HEK293 (cell line): ENCODE measurements around the gene MYL12A.

Source experiments
- CTCF ChIA-PET: fragments of 350-600 bp; formaldehyde crosslinking; extraction: SDS; loops from one replicate; lab custom pipeline; 2021; ENCODE audit warnings: antibody characterized with exemption; lab: Yijun Ruan, JAX
- POLR2A ChIA-PET: fragments of 300-600 bp; formaldehyde crosslinking; extraction: SDS; loops from one replicate; lab custom pipeline; 2020; ENCODE audit warnings: antibody characterized with exemption, inconsistent platforms; lab: Yijun Ruan, JAX
- H3K27ac ChIP-seq: fragments of 200-500 bp; sonication (Bioruptor generic); 2 replicates; pipeline ENCODE4 v1.5.1; 2014; ENCODE audit warnings: low read depth, low read length, control low read depth, inconsistent platforms; ENCODE audit errors: extremely low read depth
- H3K36me3 ChIP-seq, 2 experiments: fragments of 200-500 bp in 1 of 2; sonication (Bioruptor generic) in 1 of 2; 1 replicate in 1 of 2; 2 replicates in 1 of 2; pipeline ENCODE4 v1.5.1; 2014 to 2017; ENCODE audit warnings: inconsistent platforms in 2 of 2, low read length in 2 of 2; ENCODE audit not compliant: control insufficient read depth in 2 of 2, insufficient read depth in 1 of 2
- H3K4me1 ChIP-seq: fragments of 200-500 bp; sonication (Bioruptor generic); 2 replicates; pipeline ENCODE4 v1.5.1; 2014; ENCODE audit warnings: mild to moderate bottlenecking, low read length, inconsistent platforms; ENCODE audit not compliant: control insufficient read depth, insufficient read depth
- H3K4me3 ChIP-seq: 2 replicates; pipeline ENCODE4 v1.5.1; 2011; ENCODE audit warnings: low read depth, mild to moderate bottlenecking, control low read depth, low read length, moderate library complexity
- H3K9me3 ChIP-seq: fragments of 200-500 bp; sonication (Bioruptor generic); 2 replicates; pipeline ENCODE4 v1.5.1; 2014; ENCODE audit warnings: low read depth, low read length, inconsistent platforms; ENCODE audit not compliant: control insufficient read depth, insufficient read depth
- GLI2 ChIP-seq: fragments of 450-650 bp; formaldehyde crosslinking; IDR thresholded peaks from 2 replicates; pipeline ENCODE4; 2017; ENCODE audit warnings: missing biosample characterization, missing genetic modification characterization, low read depth, borderline replicate concordance
- KLF9 ChIP-seq: fragments of 450-650 bp; formaldehyde crosslinking; IDR thresholded peaks from 2 replicates; pipeline ENCODE4 v1.5.1; 2016; ENCODE audit warnings: missing biosample characterization, missing genetic modification characterization, low read depth
- MYNN ChIP-seq: fragments of 450-650 bp; formaldehyde crosslinking; IDR thresholded peaks from 2 replicates; pipeline ENCODE4 v1.5.1; 2016; ENCODE audit warnings: missing biosample characterization, missing genetic modification characterization, borderline replicate concordance
- OVOL3 ChIP-seq: fragments of 450-650 bp; formaldehyde crosslinking; IDR thresholded peaks from 2 replicates; pipeline ENCODE4 v1.5.1; 2016; ENCODE audit warnings: missing biosample characterization, missing genetic modification characterization
- REPIN1 ChIP-seq: fragments of 450-650 bp; formaldehyde crosslinking; IDR thresholded peaks from 2 replicates; pipeline ENCODE4 v1.5.1; 2017; ENCODE audit warnings: missing biosample characterization, missing genetic modification characterization, low read depth
- ZBTB1 ChIP-seq: fragments of 450-650 bp; formaldehyde crosslinking; IDR thresholded peaks from 2 replicates; pipeline ENCODE4 v1.5.1; 2016; ENCODE audit warnings: missing biosample characterization, missing genetic modification characterization
- ZNF169 ChIP-seq: fragments of 450-650 bp; formaldehyde crosslinking; IDR thresholded peaks from 2 replicates; pipeline ENCODE4 v1.5.1; 2016; ENCODE audit warnings: missing biosample characterization, missing genetic modification characterization
- ZNF404 ChIP-seq: fragments of 450-650 bp; formaldehyde crosslinking; IDR thresholded peaks from 2 replicates; pipeline ENCODE4 v1.5.1; 2017; ENCODE audit warnings: missing biosample characterization, missing genetic modification characterization
- ZNF501 ChIP-seq: fragments of 450-650 bp; formaldehyde crosslinking; IDR thresholded peaks from 2 replicates; pipeline ENCODE4 v1.5.1; 2016; ENCODE audit warnings: missing biosample characterization, missing genetic modification characterization
- ZNF560 ChIP-seq: fragments of 450-650 bp; formaldehyde crosslinking; IDR thresholded peaks from 2 replicates; pipeline ENCODE4 v1.5.1; 2017; ENCODE audit warnings: missing biosample characterization, missing genetic modification characterization, borderline replicate concordance
- ZNF624 ChIP-seq: fragments of 450-650 bp; formaldehyde crosslinking; IDR thresholded peaks from 2 replicates; pipeline ENCODE4 v1.5.1; 2017; ENCODE audit warnings: missing biosample characterization, missing genetic modification characterization
- ZNF76 ChIP-seq: fragments of 450-650 bp; formaldehyde crosslinking; IDR thresholded peaks from 2 replicates; pipeline ENCODE4; 2016; ENCODE audit warnings: low read depth, missing biosample characterization, missing genetic modification characterization, borderline replicate concordance
- ZNF777 ChIP-seq: fragments of 450-650 bp; formaldehyde crosslinking; IDR thresholded peaks from 2 replicates; pipeline ENCODE4 v1.5.1; 2017; ENCODE audit warnings: missing biosample characterization, missing genetic modification characterization, borderline replicate concordance
- ZSCAN16 ChIP-seq: fragments of 450-650 bp; formaldehyde crosslinking; IDR thresholded peaks from 2 replicates; pipeline ENCODE4 v1.5.1; 2016; ENCODE audit warnings: missing biosample characterization, missing genetic modification characterization
- ZSCAN30 ChIP-seq: fragments of 450-650 bp; IDR thresholded peaks from 2 replicates; pipeline ENCODE4 v1.5.1; 2018; ENCODE audit warnings: missing biosample characterization, mild to moderate bottlenecking, missing genetic modification characterization, moderate library complexity
- TF ChIP-seq, protein P1 (sequence below): fragments of 450-650 bp; formaldehyde crosslinking; IDR thresholded peaks from 2 replicates; pipeline ENCODE4 v1.5.0; 2017; ENCODE audit warnings: missing biosample characterization, missing genetic modification characterization, borderline replicate concordance
- TF ChIP-seq, protein P2 (sequence below): fragments of 450-650 bp; formaldehyde crosslinking; IDR thresholded peaks from 2 replicates; pipeline ENCODE4 v1.5.1; 2016; ENCODE audit warnings: missing biosample characterization, missing genetic modification characterization

Gene MYL12A

DNA sequence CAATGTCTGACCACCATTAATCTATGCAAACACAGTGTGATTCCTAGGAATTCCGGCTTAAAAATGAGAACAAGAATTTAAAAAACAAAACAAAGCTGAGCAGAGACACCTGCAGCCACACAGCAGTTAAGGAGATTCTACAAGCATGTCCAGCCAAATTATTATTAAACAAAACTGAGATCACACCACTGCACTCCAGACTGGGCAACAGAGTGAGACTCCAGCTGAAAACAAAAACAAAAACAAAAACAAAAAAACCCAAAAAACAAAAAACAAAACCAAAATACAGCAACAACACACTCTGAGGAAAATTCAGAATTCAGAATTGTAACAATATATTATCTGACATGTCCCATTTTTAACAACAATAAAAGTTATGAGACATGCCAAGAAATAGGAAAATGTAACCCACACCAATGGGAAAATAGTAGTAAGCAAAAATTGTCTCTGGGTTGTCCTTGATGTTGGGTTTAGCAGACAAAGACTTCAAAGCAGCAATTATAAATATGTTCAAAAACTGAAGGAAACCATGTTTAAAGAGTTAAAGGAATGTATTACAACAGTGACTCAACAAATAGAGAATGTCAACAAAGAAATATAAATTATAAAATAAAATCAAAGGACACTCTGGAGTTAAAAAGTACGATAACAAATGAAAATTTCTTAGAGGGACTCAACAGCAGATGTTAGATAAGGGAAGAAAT, 47.5 kb upstream of the MYL12A start:
- H3K9me3 ChIP-seq = no peaks in the 10 kb centered on the region
- no peak for TF ChIP-seq ZNF501 (tag by site-specific recombination)
- TF ChIP-seq ZSCAN16 = no peak
- TF ChIP-seq ZBTB1 (tag by site-specific recombination) = no peak
- no peaks in the 10 kb centered on the region for H3K4me1 ChIP-seq
- CTCF ChIA-PET = interaction anchor here (0.6 to 1.3 kb wide), 6 partner anchors 19 to 269 kb away, joined by 3 to 4 read pairs (median 3); no protein-coding TSS in a partner anchor
- no peaks in the 10 kb centered on the region for H3K36me3 ChIP-seq
- H3K4me3 ChIP-seq = no peak overlapping the region
- POLR2A ChIA-PET = no interaction called here
- H3K27ac ChIP-seq = no peak overlapping the region

DNA sequence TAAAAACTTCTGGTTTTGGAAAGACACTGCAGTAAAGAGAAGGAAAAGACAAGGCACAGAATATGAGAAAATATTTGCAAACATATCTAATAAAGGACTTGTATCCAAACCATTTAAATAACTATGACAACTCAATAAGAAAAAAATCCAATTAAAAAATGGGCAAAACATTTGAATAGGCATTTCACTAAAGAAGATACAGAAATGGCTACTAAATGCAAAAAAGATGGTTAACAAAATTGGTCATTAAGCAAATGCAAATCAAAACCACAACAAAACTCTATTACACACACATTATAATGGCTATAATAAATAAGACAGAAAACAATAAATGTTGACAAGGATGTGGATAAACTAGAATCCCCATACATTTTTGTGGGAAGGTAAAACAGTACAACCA, 42.4 kb upstream of the MYL12A start:
- ChIA-PET POLR2A (no interaction called here), CTCF (interaction anchor here (1.0 kb wide), 1 partner anchor 54 kb away, joined by 3 read pairs; no protein-coding TSS in a partner anchor)
- no peaks in the 10 kb centered on the region for H3K4me1 ChIP-seq
- no peak overlapping the region for H3K27ac ChIP-seq
- H3K9me3 ChIP-seq = no peaks in the 10 kb centered on the region
- no peak overlapping the region for H3K4me3 ChIP-seq
- H3K36me3 ChIP-seq = no peaks in the 10 kb centered on the region
- no peak for TF ChIP-seq MYNN (tag by site-specific recombination)
- TF ChIP-seq ZNF777 = no peak
- no peak for TF ChIP-seq REPIN1 (tag by site-specific recombination)
- no peak for TF ChIP-seq ZNF501 (tag by site-specific recombination)
- TF ChIP-seq ZNF169 (tag by site-specific recombination) = no peak
- TF ChIP-seq, protein P1, sequence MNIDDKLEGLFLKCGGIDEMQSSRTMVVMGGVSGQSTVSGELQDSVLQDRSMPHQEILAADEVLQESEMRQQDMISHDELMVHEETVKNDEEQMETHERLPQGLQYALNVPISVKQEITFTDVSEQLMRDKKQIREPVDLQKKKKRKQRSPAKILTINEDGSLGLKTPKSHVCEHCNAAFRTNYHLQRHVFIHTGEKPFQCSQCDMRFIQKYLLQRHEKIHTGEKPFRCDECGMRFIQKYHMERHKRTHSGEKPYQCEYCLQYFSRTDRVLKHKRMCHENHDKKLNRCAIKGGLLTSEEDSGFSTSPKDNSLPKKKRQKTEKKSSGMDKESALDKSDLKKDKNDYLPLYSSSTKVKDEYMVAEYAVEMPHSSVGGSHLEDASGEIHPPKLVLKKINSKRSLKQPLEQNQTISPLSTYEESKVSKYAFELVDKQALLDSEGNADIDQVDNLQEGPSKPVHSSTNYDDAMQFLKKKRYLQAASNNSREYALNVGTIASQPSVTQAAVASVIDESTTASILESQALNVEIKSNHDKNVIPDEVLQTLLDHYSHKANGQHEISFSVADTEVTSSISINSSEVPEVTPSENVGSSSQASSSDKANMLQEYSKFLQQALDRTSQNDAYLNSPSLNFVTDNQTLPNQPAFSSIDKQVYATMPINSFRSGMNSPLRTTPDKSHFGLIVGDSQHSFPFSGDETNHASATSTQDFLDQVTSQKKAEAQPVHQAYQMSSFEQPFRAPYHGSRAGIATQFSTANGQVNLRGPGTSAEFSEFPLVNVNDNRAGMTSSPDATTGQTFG (tag by site-specific recombination) = no peak
- TF ChIP-seq OVOL3 (tag by site-specific recombination) = no peak
- TF ChIP-seq GLI2 = no peak
- TF ChIP-seq KLF9 = no peak
- no peak for TF ChIP-seq ZNF624 (tag by site-specific recombination)
- TF ChIP-seq, protein P2, sequence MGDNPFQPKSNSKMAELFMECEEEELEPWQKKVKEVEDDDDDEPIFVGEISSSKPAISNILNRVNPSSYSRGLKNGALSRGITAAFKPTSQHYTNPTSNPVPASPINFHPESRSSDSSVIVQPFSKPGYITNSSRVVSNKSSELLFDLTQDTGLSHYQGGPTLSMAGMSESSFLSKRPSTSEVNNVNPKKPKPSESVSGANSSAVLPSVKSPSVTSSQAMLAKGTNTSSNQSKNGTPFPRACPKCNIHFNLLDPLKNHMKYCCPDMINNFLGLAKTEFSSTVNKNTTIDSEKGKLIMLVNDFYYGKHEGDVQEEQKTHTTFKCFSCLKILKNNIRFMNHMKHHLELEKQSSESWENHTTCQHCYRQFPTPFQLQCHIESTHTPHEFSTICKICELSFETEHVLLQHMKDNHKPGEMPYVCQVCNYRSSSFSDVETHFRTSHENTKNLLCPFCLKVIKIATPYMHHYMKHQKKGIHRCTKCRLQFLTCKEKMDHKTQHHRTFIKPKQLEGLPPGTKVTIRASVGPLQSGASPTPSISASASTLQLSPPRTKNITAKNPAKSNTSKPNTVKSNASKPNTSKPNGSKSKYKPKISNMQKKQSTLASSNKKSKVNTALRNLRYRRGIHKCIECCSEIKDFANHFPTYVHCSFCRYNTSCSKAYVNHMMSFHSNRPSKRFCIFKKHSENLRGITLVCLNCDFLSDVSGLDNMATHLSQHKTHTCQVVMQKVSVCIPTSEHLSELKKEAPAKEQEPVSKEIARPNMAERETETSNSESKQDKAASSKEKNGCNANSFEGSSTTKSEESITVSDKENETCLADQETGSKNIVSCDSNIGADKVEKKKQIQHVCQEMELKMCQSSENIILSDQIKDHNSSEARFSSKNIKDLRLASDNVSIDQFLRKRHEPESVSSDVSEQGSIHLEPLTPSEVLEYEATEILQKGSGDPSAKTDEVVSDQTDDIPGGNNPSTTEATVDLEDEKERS (tag by site-specific recombination) = no peak
- TF ChIP-seq ZNF404 (tag by site-specific recombination) = no peak
- no peak for TF ChIP-seq ZNF76 (tag by site-specific recombination)
- no peak for TF ChIP-seq ZNF560
- TF ChIP-seq ZSCAN30 (tag by site-specific recombination) = no peak
